K562 (cell line): ENCODE measurements around the gene ARHGAP32.

Experiments
- BRF2 ChIP-seq: IDR thresholded peaks from 3 replicates; pipeline ENCODE4 v1.6.1; 2011; ENCODE audit warnings: borderline replicate concordance, mild to moderate bottlenecking; ENCODE audit not compliant: insufficient read length, insufficient read depth
- ELF4 ChIP-seq: fragments of 450-650 bp; formaldehyde crosslinking; IDR thresholded peaks from 2 replicates; pipeline ENCODE4 v1.4.0; 2022; ENCODE audit warnings: missing genetic modification characterization
- ETV6 ChIP-seq, 3 experiments: fragments of 150-350 bp in 1 of 3; sonication (generic) in 1 of 3; formaldehyde crosslinking in 1 of 3; IDR thresholded peaks; 2 replicates each; pipeline versions ENCODE4 v1.6.1 to v1.8.0; 2014 to 2022; ENCODE audit warnings: borderline replicate concordance in 2 of 3, low read depth in 2 of 3, antibody characterized with exemption in 1 of 3, low read length in 1 of 3, mild to moderate bottlenecking in 1 of 3, missing genetic modification reagents in 1 of 3
- EZH2 ChIP-seq: IDR thresholded peaks from 2 replicates; pipeline ENCODE4 v1.6.1; 2012; ENCODE audit warnings: low read depth, mild to moderate bottlenecking, inconsistent platforms, low read length, borderline replicate concordance
- HNRNPUL1 ChIP-seq: fragments of 200-400 bp; formaldehyde crosslinking; IDR thresholded peaks from 2 replicates; pipeline ENCODE4 v1.6.1; 2017; ENCODE audit warnings: low read length
- IRF1 ChIP-seq: sonication (generic); formaldehyde crosslinking; IDR thresholded peaks from 2 replicates; pipeline ENCODE4 v1.8.0; 2022; ENCODE audit warnings: missing genetic modification reagents, mild to moderate bottlenecking, borderline replicate concordance
- MAFF ChIP-seq: IDR thresholded peaks from 2 replicates; pipeline ENCODE4 v1.6.1; 2012; ENCODE audit warnings: low read length, improper control_type of control experiment
- MAFG ChIP-seq: fragments of 450-650 bp; conservative IDR thresholded peaks from 2 replicates; pipeline ENCODE4 v1.6.1; 2016; ENCODE audit warnings: missing genetic modification characterization, missing compliant biosample characterization
- MAX ChIP-seq: sonication (generic); formaldehyde crosslinking; IDR thresholded peaks from 2 replicates; pipeline ENCODE4 v1.9.0; 2022; ENCODE audit warnings: mild to moderate bottlenecking, missing genetic modification reagents
- POLR2AphosphoS5 ChIP-seq: IDR thresholded peaks from 2 replicates; pipeline ENCODE4 v1.6.1; 2011; ENCODE audit warnings: mild to moderate bottlenecking, low read depth, low read length, moderate library complexity; ENCODE audit not compliant: control insufficient read depth, insufficient read depth
- RCOR1 ChIP-seq, 2 experiments: IDR thresholded peaks; 2 replicates each; pipeline ENCODE4 v1.6.1; 2012; ENCODE audit warnings: low read depth in 2 of 2, low read length in 2 of 2, borderline replicate concordance in 1 of 2, improper control_type of control experiment in 1 of 2
- SIX5 ChIP-seq, 2 experiments: IDR thresholded peaks; 2 replicates each; pipeline ENCODE4 v1.6.1; 2011; ENCODE audit warnings: low read length in 2 of 2, borderline replicate concordance in 1 of 2, low read depth in 1 of 2, mild to moderate bottlenecking in 1 of 2, moderate library complexity in 1 of 2; ENCODE audit not compliant: insufficient read depth in 1 of 2
- ZNF274 ChIP-seq: IDR thresholded peaks from 2 replicates; pipeline ENCODE4 v1.6.1; 2011; ENCODE audit warnings: low read depth, mild to moderate bottlenecking, low read length, moderate library complexity, borderline replicate concordance

- TF ChIP-seq POLR2AphosphoS5 (no peak), EZH2 (no peak), MAFG (no peak), SIX5 (IDR thresholded peaks at IDR 0.05; ENCODE audit: borderline replicate concordance in 1 of 2, insufficient read depth in 1 of 2, low read depth in 1 of 2, low read length in 2 of 2) (no peak), ETV6 (IDR thresholded peaks at IDR 0.05; ENCODE audit: borderline replicate concordance in 1 of 2, low read depth in 2 of 2, low read length in 1 of 2) (no peak), ETV6 (CRISPR knock-in tag; IDR thresholded peaks at IDR 0.05; ENCODE audit: borderline replicate concordance) (no peak), HNRNPUL1 (no peak), BRF2 (no peak), ELF4 (CRISPR knock-in tag) (no peak), ZNF274 (no peak), MAFF (no peak), RCOR1 (IDR thresholded peaks at IDR 0.05; ENCODE audit: borderline replicate concordance in 1 of 2, low read depth in 2 of 2, low read length in 2 of 2) (no peak), MAX (CRISPR knock-in tag) (no peak), IRF1 (CRISPR knock-in tag) (no peak)
These were observed 151.2 kb downstream of the ARHGAP32 start for GRCh38 chr11:129040934-129041333.
